Transverse colon (tissue), 4 donors: ENCODE data around the gene LAMA3. TPM values are rescaled to one million over a fixed set of nuclear protein-coding genes. Genes with fewer than 3 reads are reported as not detected.

Experiments
- DNase-seq: peaks from one replicate; pipeline ENCODE4 v3.0.0-alpha.2; 2019
- H3K27ac ChIP-seq, 4 donors: fragments of 200-600 bp; sonication (generic); 2 replicates each; pipeline ENCODE4 v1.5.1; 2016 to 2018; ENCODE audit warnings: inconsistent platforms in 4 of 4
- H3K27me3 ChIP-seq: fragments of 200-600 bp; sonication (generic); 2 replicates; pipeline ENCODE4 v1.5.1; 2017; ENCODE audit warnings: inconsistent platforms
- H3K36me3 ChIP-seq, 4 donors: fragments of 200-600 bp; sonication (generic); 2 replicates each; pipeline ENCODE4 v1.5.1; 2017 to 2019; ENCODE audit warnings: inconsistent platforms in 4 of 4
- H3K4me1 ChIP-seq, 4 donors: fragments of 200-600 bp; sonication (generic); 2 replicates each; pipeline ENCODE4 v1.5.1; 2017 to 2020; ENCODE audit warnings: inconsistent platforms in 4 of 4
- H3K4me3 ChIP-seq, 4 donors: fragments of 200-600 bp; sonication (generic); 1 replicate in 1 of 4; 2 replicates in 3 of 4; pipeline versions ENCODE4 v1.5.1 to v1.6.1; 2017 to 2019; ENCODE audit warnings: inconsistent platforms in 4 of 4
- H3K9me3 ChIP-seq, 2 donors: fragments of 200-600 bp; sonication (generic); 2 replicates each; pipeline ENCODE4 v1.5.1; 2017 to 2019; ENCODE audit warnings: inconsistent platforms in 2 of 2
- CTCF ChIP-seq, 5 experiments: fragments of 200-600 bp in 3 of 5; fragments of 450-650 bp in 2 of 5; sonication (generic) in 3 of 5; IDR thresholded peaks; 1 replicate in 2 of 5; 2 replicates in 3 of 5; pipeline ENCODE4 v1.5.1; 2016 to 2017; ENCODE audit warnings: antibody characterized with exemption in 5 of 5, inconsistent platforms in 3 of 5, mild to moderate bottlenecking in 2 of 5, moderate library complexity in 1 of 5
- EP300 ChIP-seq: sonication (generic); formaldehyde crosslinking; IDR thresholded peaks from one replicate; pipeline ENCODE4 v1.6.1; 2017; ENCODE audit warnings: antibody characterized with exemption, low read depth
- POLR2A ChIP-seq: fragments of 450-650 bp; IDR thresholded peaks from one replicate; pipeline ENCODE4 v1.6.1; 2016; ENCODE audit warnings: antibody characterized with exemption, mild to moderate bottlenecking, moderate library complexity
- POLR2AphosphoS5 ChIP-seq, 3 donors: sonication (generic); formaldehyde crosslinking; IDR thresholded peaks; one replicate each; pipeline ENCODE4 v1.6.1; 2016; ENCODE audit warnings: antibody characterized with exemption in 3 of 3
- WGBS, 2 donors: methylation state at CpG; one replicate each; pipeline ENCODE4 v1.1.5; 2018; ENCODE audit warnings: low coverage in 1 of 2; 5-methylcytosine and 5-hydroxymethylcytosine counted together
- in situ Hi-C, 4 donors: fragments of 200-750 bp; cut with MboI; loops; one replicate each; pipeline versions ENCODE4 v1.15.0 to v1.15.1; 2017; ENCODE audit warnings: low sequenced_read_pairs in 3 of 4, low pct_ligation_motif_present in 1 of 4, low pct_unique_long_range_greater_than_20kb in 1 of 4
- intact Hi-C: fragments of 100-400 bp; cut with DNase I; formaldehyde crosslinking; loops from one replicate; pipeline ENCODE4 v1.15.1; 2023; ENCODE audit warnings: low total_unique reads
- total RNA-seq, 4 donors: library from RNA; depleted of rRNA; stranded (reverse); fragments of >200 nt; gene quantifications; one replicate each; pipeline ENCODE4 v1.1.0, GENCODE V29; 2016

LAMA3 gene
- total RNA-seq, 4 donors from 2014 or later = 17.5 to 71.8 (median 47.4) TPM

GRCh38 chr18:23921716-23922285 lies 232.5 kb downstream of the LAMA3 start:
- WGBS, 2 donors = 92 to 93% methylated on average over 11 to 12 of the region's 12 CpGs

DNA sequence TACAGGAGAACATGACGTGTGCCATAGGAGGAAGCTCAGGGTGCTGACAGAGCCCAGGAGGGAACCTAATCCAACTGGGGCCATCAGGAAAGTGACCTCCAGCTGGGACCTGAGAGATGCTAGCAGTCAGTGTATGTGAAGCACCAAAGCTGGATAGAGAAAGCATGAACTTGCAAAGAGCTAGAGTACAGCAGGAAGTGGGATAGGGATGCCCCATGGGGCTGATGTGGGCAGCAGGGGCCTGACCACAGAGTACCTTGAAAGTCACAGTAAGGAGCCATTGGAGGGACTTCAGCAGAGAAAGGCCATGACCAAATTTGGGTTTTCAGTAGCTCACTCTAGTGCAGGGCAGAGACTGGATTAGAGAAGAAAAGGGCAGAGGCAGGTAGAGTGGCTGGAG lies 233.7 kb downstream of the LAMA3 start:
- H3K36me3 ChIP-seq = no peaks in the 10 kb centered on the region
- in situ Hi-C loops = loop anchor here in 2 of 4 donors (10.0 to 25.0 kb wide), 3 partner anchors 98 to 311 kb away; no protein-coding TSS in a partner anchor
- no peaks in the 10 kb centered on the region for H3K27me3 ChIP-seq
- intact Hi-C loops = no loop called here
- WGBS, 2 donors = 94 to 100% methylated on average over 1 of the region's 1 CpG
- peaks cover 0 to 8% (median 0%) of the 10 kb centered on the region in 4 donors for H3K4me1 ChIP-seq
- H3K4me3 ChIP-seq = no peak overlapping the region
- no peaks in the 10 kb centered on the region for H3K9me3 ChIP-seq
- no peak overlapping the region for H3K27ac ChIP-seq
- TF ChIP-seq POLR2AphosphoS5 (IDR thresholded peaks at IDR 0.05) = no peak
- no peak for TF ChIP-seq POLR2A
- TF ChIP-seq EP300 = no peak
- TF ChIP-seq CTCF (IDR thresholded peaks at IDR 0.05) = no peak
- DNase-seq = no peak

More at GRCh38 chr18:23921716-23922285, 232.5 kb downstream of the LAMA3 start:
- in situ Hi-C loops (loop anchor here in 2 of 4 donors (10.0 to 25.0 kb wide), 3 partner anchors 97 to 310 kb away; no protein-coding TSS in a partner anchor), intact Hi-C loops (no loop called here)
- Histone ChIP-seq H3K9me3 (no peaks in the 10 kb centered on the region), H3K36me3 (no peaks in the 10 kb centered on the region), H3K4me3 (no peak overlapping the region), H3K4me1 (peaks cover 0 to 8% (median 0%) of the 10 kb centered on the region in 4 donors), H3K27me3 (no peaks in the 10 kb centered on the region), H3K27ac (no peak overlapping the region)
- no peak for DNase-seq
- TF ChIP-seq EP300 (no peak), POLR2AphosphoS5 (IDR thresholded peaks at IDR 0.05) (no peak), CTCF (IDR thresholded peaks at IDR 0.05) (no peak), POLR2A (no peak)

GRCh38 chr18:23924813-23925212 lies 235.6 kb downstream of the LAMA3 start:
- peaks cover 0 to 2% (median 0%) of the 10 kb centered on the region in 4 donors for H3K4me1 ChIP-seq
- intact Hi-C loops (no loop called here), in situ Hi-C loops (loop anchor here in 2 of 4 donors (10.0 to 25.0 kb wide), 3 partner anchors 100 to 313 kb away; no protein-coding TSS in a partner anchor)
- no peaks in the 10 kb centered on the region for H3K36me3 ChIP-seq
- TF ChIP-seq POLR2AphosphoS5 (IDR thresholded peaks at IDR 0.05) = no peak
- no peak for TF ChIP-seq EP300
- TF ChIP-seq CTCF (IDR thresholded peaks at IDR 0.05) = no peak
- no peak for TF ChIP-seq POLR2A
- no peaks in the 10 kb centered on the region for H3K27me3 ChIP-seq
- no peaks in the 10 kb centered on the region for H3K9me3 ChIP-seq
- no peak for DNase-seq
- H3K27ac ChIP-seq = no peak overlapping the region
- WGBS, 2 donors = 100% methylated on average over 1 of the region's 1 CpG; no CpG with 5 or more reads in 1 of the 2 donors
- no peak overlapping the region for H3K4me3 ChIP-seq

DNA sequence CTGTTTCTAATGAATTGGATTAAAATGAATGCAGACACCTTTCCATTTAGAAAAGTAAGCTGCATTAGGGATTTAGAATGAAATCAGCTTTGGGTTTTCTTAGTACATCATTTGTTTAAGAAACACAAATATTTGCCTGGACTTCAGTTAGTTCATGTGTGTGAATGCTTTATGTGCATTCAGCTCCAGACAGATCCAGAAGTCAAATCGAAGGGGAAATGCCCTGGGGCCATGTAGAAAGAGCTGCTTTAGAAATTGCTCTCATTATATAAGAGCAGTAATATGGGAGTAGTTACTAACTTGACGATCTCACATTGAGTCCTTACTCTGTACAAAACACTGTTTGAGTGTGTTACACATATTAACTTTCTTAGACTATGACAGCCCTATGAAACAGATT lies 237.3 kb downstream of the LAMA3 start:
- WGBS, 2 donors = 71 to 89% methylated on average over 1 to 2 of the region's 2 CpGs
- TF ChIP-seq POLR2AphosphoS5 (IDR thresholded peaks at IDR 0.05) (no peak), EP300 (no peak), POLR2A (no peak), CTCF (IDR thresholded peaks at IDR 0.05) (no peak)

More for the DNA sequence above, 237.3 kb downstream of the LAMA3 start:
- intact Hi-C loops (no loop called here), in situ Hi-C loops (loop anchor here in 1 of 4 donors (10.0 kb wide), 1 partner anchor 102 kb away; no protein-coding TSS in a partner anchor)
- Histone ChIP-seq H3K27ac (no peak overlapping the region), H3K9me3 (no peaks in the 10 kb centered on the region), H3K4me1 (peaks cover 0 to 2% (median 0%) of the 10 kb centered on the region in 4 donors), H3K27me3 (no peaks in the 10 kb centered on the region), H3K4me3 (no peak overlapping the region), H3K36me3 (no peaks in the 10 kb centered on the region)
- DNase-seq = no peak
